H1 (cell line): ENCODE results near the gene MCF2L.

Source experiments
- BACH1 ChIP-seq: IDR thresholded peaks from 2 replicates; pipeline ENCODE4 v1.6.1; 2012; ENCODE audit warnings: low read length, improper control_type of control experiment
- EGR1 ChIP-seq: IDR thresholded peaks from 2 replicates; pipeline ENCODE4 v1.6.1; 2011; ENCODE audit warnings: low read depth, low read length, borderline replicate concordance
- EP300 ChIP-seq, 2 experiments: IDR thresholded peaks; 1 replicate in 1 of 2; 2 replicates in 1 of 2; pipeline ENCODE4 v1.6.1; 2011 to 2012; ENCODE audit warnings: low read depth in 2 of 2, low read length in 2 of 2, mild to moderate bottlenecking in 2 of 2, borderline replicate concordance in 1 of 2, inconsistent platforms in 1 of 2, moderate library complexity in 1 of 2
- MAFK ChIP-seq: IDR thresholded peaks from 2 replicates; pipeline ENCODE4 v1.6.1; 2012; ENCODE audit warnings: low read depth, mild to moderate bottlenecking, improper control_type of control experiment, low read length
- SAP30 ChIP-seq: fragments of 300-600 bp; sonication (generic); IDR thresholded peaks from 2 replicates; pipeline ENCODE4 v1.7.1; 2012; ENCODE audit warnings: low read length, moderate library complexity, mild to moderate bottlenecking, inconsistent platforms; ENCODE audit not compliant: insufficient read depth, insufficient replicate concordance
- YY1 ChIP-seq: IDR thresholded peaks from 2 replicates; pipeline ENCODE4 v1.6.1; 2011; ENCODE audit warnings: low read depth, mild to moderate bottlenecking, low read length
- ZNF274 ChIP-seq: IDR thresholded peaks from 2 replicates; pipeline ENCODE4 v1.7.0; 2012; ENCODE audit warnings: low read length, borderline replicate concordance; ENCODE audit errors: extremely low read depth
- TF ChIP-seq, protein P1 (sequence below), 3 experiments: IDR thresholded peaks; 1 replicate in 2 of 3; 2 replicates in 1 of 3; pipeline versions ENCODE4 v1.5.1 to v1.6.1; 2011; ENCODE audit warnings: low read length in 3 of 3, mild to moderate bottlenecking in 3 of 3, inconsistent platforms in 2 of 3, low read depth in 1 of 3, moderate library complexity in 1 of 3; ENCODE audit not compliant: insufficient read depth in 1 of 3; ENCODE audit errors: control extremely low read depth in 1 of 3

DNA sequence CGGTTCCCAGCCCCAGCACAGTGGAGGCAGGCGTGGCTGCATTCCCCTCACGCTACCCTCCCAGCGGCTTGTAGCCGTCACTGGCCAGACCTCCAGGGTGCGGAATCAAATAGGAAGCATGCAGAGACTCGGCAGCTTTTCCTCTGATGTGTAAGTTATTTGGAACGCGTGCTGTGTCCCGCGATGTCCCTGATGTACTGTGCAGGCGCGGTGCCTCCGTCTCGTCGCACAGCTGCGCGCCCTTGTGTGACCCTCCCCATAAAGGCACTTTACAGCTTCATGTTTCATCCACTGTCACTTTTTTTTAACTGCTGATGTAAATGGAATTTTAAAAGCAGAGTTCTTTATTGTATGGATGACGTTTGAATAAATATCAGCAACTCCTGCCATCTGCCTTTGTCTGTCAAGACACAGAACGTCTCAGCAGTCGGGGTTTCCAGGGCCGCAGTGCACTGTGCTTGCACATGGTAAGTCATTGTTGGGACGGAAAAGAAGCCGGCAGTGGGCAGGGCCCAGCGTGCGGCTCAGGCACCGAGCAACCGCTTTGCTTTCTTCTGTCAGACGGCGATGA is 129.2 kb downstream of the MCF2L start:
- TF ChIP-seq BACH1 (no peak), EP300 (IDR thresholded peaks at IDR 0.05; ENCODE audit: borderline replicate concordance in 1 of 2, low read depth in 2 of 2, low read length in 2 of 2) (no peak), YY1 (no peak), ZNF274 (no peak), MAFK (no peak), EGR1 (no peak), SAP30 (no peak)
- TF ChIP-seq, protein P1, sequence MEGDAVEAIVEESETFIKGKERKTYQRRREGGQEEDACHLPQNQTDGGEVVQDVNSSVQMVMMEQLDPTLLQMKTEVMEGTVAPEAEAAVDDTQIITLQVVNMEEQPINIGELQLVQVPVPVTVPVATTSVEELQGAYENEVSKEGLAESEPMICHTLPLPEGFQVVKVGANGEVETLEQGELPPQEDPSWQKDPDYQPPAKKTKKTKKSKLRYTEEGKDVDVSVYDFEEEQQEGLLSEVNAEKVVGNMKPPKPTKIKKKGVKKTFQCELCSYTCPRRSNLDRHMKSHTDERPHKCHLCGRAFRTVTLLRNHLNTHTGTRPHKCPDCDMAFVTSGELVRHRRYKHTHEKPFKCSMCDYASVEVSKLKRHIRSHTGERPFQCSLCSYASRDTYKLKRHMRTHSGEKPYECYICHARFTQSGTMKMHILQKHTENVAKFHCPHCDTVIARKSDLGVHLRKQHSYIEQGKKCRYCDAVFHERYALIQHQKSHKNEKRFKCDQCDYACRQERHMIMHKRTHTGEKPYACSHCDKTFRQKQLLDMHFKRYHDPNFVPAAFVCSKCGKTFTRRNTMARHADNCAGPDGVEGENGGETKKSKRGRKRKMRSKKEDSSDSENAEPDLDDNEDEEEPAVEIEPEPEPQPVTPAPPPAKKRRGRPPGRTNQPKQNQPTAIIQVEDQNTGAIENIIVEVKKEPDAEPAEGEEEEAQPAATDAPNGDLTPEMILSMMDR (IDR thresholded peaks at IDR 0.05; ENCODE audit: control extremely low read depth in 1 of 3, insufficient read depth in 1 of 3, low read depth in 1 of 3, low read length in 3 of 3), result no peak
